WERI-Rb-1 (cell line): ENCODE results near the gene ADGRV1.
"Not testable (repeated sequence)": the region's sequence is repeated elsewhere in the genome, so short reads cannot be mapped to it uniquely, and the experiment has no call there.

Experiments
- DNase-seq: peaks from one replicate; pipeline ENCODE4 v3.0.0-alpha.2; 2020
- H3K27ac ChIP-seq: fragments of 250-450 bp; sonication (Bioruptor Pico); 2 replicates; pipeline ENCODE4 v1.5.1; 2020; ENCODE audit warnings: mild to moderate bottlenecking, moderate library complexity
- H3K27me3 ChIP-seq: fragments of 250-450 bp; sonication (Bioruptor Pico); 2 replicates; pipeline ENCODE4 v1.5.1; 2021; ENCODE audit warnings: mild to moderate bottlenecking, low read depth, moderate library complexity; ENCODE audit not compliant: insufficient read depth, severe bottlenecking
- H3K36me3 ChIP-seq: fragments of 250-450 bp; sonication (Bioruptor Pico); 2 replicates; pipeline ENCODE4 v1.5.1; 2020; ENCODE audit warnings: mild to moderate bottlenecking, moderate library complexity
- H3K4me3 ChIP-seq: 2 replicates; pipeline ENCODE4 v1.5.1; 2011; ENCODE audit warnings: low read depth, mild to moderate bottlenecking, control low read depth, low read length
- H3K9me3 ChIP-seq: fragments of 250-450 bp; sonication (Bioruptor Pico); 2 replicates; pipeline ENCODE4 v1.5.1; 2021; ENCODE audit warnings: mild to moderate bottlenecking, moderate library complexity; ENCODE audit not compliant: severe bottlenecking
- TF ChIP-seq, protein P1 (sequence below): IDR thresholded peaks from 2 replicates; pipeline ENCODE4 v1.5.1; 2011; ENCODE audit warnings: low read depth, mild to moderate bottlenecking, control low read depth, inconsistent platforms, low read length

The ADGRV1 gene

DNA sequence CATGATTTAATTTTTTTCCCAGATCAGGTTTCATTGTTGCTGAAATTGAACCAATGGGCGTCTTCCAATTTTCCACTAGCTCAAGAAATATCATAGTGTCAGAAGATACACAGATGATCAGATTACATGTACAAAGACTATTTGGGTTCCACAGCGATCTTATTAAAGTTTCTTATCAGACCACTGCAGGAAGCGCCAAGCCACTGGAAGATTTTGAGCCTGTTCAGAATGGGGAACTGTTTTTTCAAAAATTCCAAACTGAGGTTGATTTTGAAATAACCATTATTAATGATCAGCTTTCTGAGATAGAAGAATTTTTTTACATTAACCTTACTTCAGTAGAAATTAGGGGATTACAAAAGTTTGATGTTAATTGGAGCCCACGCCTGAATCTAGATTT, 251.6 kb downstream of the ADGRV1 start:
- H3K27me3 ChIP-seq, result no peaks in the 10 kb centered on the region

DNA sequence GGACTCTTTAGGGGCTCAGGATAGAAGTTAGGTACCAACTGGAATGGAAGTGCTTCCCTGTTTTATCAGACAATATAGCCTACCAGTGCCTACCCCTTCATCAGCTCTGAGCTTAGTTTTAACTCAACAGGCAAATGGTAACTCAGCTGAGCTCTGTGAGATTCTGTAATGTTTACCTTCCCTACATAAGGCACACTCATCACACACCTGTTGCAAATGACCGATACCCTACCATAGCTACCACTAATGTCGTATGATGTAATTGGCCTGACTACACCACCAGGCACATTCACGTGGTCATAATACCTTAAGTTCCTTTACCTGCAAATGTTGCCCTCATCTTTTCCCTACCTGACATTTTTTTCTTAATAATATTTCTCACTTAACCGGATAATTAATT, 254.8 kb downstream of the ADGRV1 start:
- no peaks in the 10 kb centered on the region for H3K27me3 ChIP-seq
- H3K27ac ChIP-seq, result no peak overlapping the region
- H3K36me3 ChIP-seq, result peaks cover 27% of the 10 kb centered on the region
- H3K9me3 ChIP-seq, result no peaks in the 10 kb centered on the region
- DNase-seq, result no peak
- TF ChIP-seq, protein P1, sequence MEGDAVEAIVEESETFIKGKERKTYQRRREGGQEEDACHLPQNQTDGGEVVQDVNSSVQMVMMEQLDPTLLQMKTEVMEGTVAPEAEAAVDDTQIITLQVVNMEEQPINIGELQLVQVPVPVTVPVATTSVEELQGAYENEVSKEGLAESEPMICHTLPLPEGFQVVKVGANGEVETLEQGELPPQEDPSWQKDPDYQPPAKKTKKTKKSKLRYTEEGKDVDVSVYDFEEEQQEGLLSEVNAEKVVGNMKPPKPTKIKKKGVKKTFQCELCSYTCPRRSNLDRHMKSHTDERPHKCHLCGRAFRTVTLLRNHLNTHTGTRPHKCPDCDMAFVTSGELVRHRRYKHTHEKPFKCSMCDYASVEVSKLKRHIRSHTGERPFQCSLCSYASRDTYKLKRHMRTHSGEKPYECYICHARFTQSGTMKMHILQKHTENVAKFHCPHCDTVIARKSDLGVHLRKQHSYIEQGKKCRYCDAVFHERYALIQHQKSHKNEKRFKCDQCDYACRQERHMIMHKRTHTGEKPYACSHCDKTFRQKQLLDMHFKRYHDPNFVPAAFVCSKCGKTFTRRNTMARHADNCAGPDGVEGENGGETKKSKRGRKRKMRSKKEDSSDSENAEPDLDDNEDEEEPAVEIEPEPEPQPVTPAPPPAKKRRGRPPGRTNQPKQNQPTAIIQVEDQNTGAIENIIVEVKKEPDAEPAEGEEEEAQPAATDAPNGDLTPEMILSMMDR, result no peak
- H3K4me3 ChIP-seq, result no peak overlapping the region

More for the DNA sequence above, 251.6 kb downstream of the ADGRV1 start:
- no peak overlapping the region for H3K4me3 ChIP-seq
- TF ChIP-seq, protein P1, result no peak
- H3K9me3 ChIP-seq, result no peaks in the 10 kb centered on the region
- H3K36me3 ChIP-seq, result peaks cover 34% of the 10 kb centered on the region
- no peak for DNase-seq
- no peak overlapping the region for H3K27ac ChIP-seq

DNA sequence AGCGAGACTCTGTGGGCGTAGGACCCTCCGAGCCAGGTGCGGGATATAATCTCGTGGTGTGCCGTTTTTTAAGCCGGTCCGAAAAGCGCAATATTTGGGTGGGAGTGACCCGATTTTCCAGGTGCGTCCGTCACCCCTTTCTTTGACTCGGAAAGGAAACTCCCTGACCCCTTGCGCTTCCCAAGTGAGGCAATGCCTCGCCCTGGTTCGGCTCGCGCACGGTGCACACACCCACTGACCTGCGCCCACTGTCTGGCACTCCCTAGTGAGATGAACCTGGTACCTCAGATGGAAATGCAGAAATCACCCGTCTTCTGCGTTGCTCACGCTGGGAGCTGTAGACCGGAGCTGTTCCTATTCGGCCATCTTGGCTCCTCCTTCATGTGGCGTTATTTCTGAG, 263.5 kb downstream of the ADGRV1 start:
- H3K27ac ChIP-seq, H3K9me3 ChIP-seq, DNase-seq, H3K4me3 ChIP-seq, H3K27me3 ChIP-seq: not testable (repeated sequence)
- H3K36me3 ChIP-seq, result peaks cover 20% of the 10 kb centered on the region

DNA sequence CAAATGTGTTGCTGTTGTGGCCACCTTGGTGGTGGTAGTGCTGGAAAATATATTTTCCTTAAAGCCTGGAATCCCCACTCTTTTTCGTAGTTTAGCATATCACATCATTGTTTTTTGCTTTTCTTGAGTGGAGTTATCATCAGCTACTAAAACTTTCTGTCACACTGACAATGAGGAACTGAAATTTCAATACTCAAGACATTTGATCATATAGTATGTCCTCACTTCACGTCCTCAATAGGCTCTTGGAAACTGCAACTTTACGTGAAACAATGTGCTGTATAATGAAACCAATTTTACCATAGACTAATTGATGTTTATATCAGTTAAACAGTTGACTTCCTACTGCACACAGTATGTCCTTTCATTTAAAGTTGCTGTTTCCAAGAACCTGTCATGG, 265.8 kb downstream of the ADGRV1 start:
- H3K4me3 ChIP-seq, result no peak overlapping the region
- no peak overlapping the region for H3K27ac ChIP-seq
- TF ChIP-seq, protein P1, result no peak
- no peaks in the 10 kb centered on the region for H3K9me3 ChIP-seq
- peaks cover 25% of the 10 kb centered on the region for H3K36me3 ChIP-seq
- no peak for DNase-seq
- H3K27me3 ChIP-seq, result no peaks in the 10 kb centered on the region

DNA sequence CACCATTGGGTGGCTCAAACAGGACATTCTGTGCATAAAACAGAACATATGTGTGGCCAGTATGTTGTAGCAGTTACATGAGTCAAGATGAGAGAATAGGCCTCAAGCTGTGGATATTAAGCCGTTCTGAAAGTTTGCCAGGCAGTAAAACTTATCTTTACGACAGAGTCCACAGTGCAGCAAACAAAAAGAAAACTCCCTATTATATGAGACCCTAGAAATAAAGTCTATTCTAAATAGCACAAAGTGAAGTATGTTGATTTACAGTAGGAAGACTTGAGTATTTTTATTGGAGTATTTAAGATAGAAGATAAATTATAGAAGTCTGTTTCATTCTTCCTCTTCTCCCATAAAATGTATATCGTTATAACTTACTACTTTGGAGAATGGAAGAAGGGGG, 271.5 kb downstream of the ADGRV1 start:
- Histone ChIP-seq H3K4me3 (no peak overlapping the region), H3K27ac (no peak overlapping the region), H3K36me3 (peaks cover 54% of the 10 kb centered on the region), H3K9me3 (no peaks in the 10 kb centered on the region), H3K27me3 (no peaks in the 10 kb centered on the region)
- no peak for DNase-seq
- TF ChIP-seq, protein P1, result no peak

DNA sequence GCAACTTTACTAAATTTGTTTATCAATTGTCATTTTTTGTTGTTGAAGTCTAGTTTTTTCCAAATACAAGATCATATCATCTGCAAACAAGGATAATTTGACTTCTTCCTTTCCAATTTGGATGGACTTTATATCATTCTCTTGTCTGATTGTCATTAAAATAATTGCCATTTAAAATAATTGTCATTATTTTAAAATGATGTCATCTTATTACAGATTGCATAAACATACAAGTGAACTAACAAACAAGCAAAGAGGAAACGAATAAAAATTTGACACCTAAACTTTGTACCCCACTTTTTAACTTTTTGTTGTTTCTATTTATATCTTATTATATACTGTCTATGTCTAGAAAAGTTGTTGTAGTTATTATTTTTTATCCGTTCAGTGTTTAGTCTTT, 275.2 kb downstream of the ADGRV1 start:
- peaks cover 56% of the 10 kb centered on the region for H3K36me3 ChIP-seq
- H3K4me3 ChIP-seq, result no peak overlapping the region
- H3K27me3 ChIP-seq, result no peaks in the 10 kb centered on the region
- no peak for DNase-seq
- H3K27ac ChIP-seq, result no peak overlapping the region
- TF ChIP-seq, protein P1, result no peak
- no peaks in the 10 kb centered on the region for H3K9me3 ChIP-seq
